Epithelial cell of esophagus (primary cell): ENCODE measurements around the gene SPACA9.

Experiments
- DNase-seq: peaks from one replicate; pipeline ENCODE4 v3.0.0; 2010; ENCODE audit warnings: low read depth
- H3K4me3 ChIP-seq: 2 replicates; pipeline ENCODE4 v1.5.1; 2011; ENCODE audit warnings: mild to moderate bottlenecking, low read length, control low read depth
- CTCF ChIP-seq: IDR thresholded peaks from 2 replicates; pipeline ENCODE4 v1.5.1; 2011; ENCODE audit warnings: low read depth, mild to moderate bottlenecking, low read length, control low read depth, inconsistent platforms; ENCODE audit not compliant: insufficient read depth; ENCODE audit errors: missing control alignments

SPACA9 gene

GRCh38 chr9:132840980-132841379 is 37.7 kb upstream of the SPACA9 start:
- DNase-seq = no peak
- no peak overlapping the region for H3K4me3 ChIP-seq
- TF ChIP-seq CTCF = no peak

- no peak overlapping the region for H3K4me3 ChIP-seq
- no peak for DNase-seq
- no peak for TF ChIP-seq CTCF
Measured at GRCh38 chr9:132842124-132843044, 36.3 kb upstream of the SPACA9 start.

GRCh38 chr9:132846109-132846917 is 32.4 kb upstream of the SPACA9 start:
- no peak overlapping the region for H3K4me3 ChIP-seq
- TF ChIP-seq CTCF = no peak

GRCh38 chr9:132846918-132847515 is 31.7 kb upstream of the SPACA9 start:
- no peak for DNase-seq
- H3K4me3 ChIP-seq = no peak overlapping the region
- no peak for TF ChIP-seq CTCF

More at GRCh38 chr9:132846109-132846917, 32.4 kb upstream of the SPACA9 start:
- DNase-seq = no peak

GRCh38 chr9:132849185-132849706 is 29.5 kb upstream of the SPACA9 start:
- TF ChIP-seq CTCF = no peak
- DNase-seq = peak; percentile 7
- H3K4me3 ChIP-seq = no peak overlapping the region

- TF ChIP-seq CTCF = no peak
- no peak for DNase-seq
- no peak overlapping the region for H3K4me3 ChIP-seq
Measured at GRCh38 chr9:132853482-132853881, 25.2 kb upstream of the SPACA9 start.
